Mucosa of descending colon (tissue), 3 donors: ENCODE results near the gene PTGFRN. TPM values are rescaled to one million over a fixed set of nuclear protein-coding genes. Genes with fewer than 3 reads are reported as not detected.

ENCODE experiments used
- ATAC-seq: fragments of 200-7000 bp; cut with Tn5 transposase; one replicate; pipeline ENCODE4 v1.9.1; 2020; ENCODE audit warnings: mild to moderate bottlenecking, moderate library complexity
- DNase-seq, 3 donors: peaks; one replicate each; pipeline ENCODE4 v3.0.0-alpha.2; 2020
- H3K36me3 ChIP-seq: fragments of 200-600 bp; one replicate; pipeline ENCODE4 v1.8.0; 2021; ENCODE audit warnings: low read depth, mild to moderate bottlenecking
- H3K4me1 ChIP-seq: fragments of 200-600 bp; one replicate; pipeline ENCODE4 v1.8.0; 2021; ENCODE audit warnings: low read depth, mild to moderate bottlenecking
- H3K4me3 ChIP-seq: fragments of 200-600 bp; one replicate; pipeline ENCODE4 v1.8.0; 2021; ENCODE audit warnings: mild to moderate bottlenecking
- H3K9me3 ChIP-seq: fragments of 200-600 bp; one replicate; pipeline ENCODE4 v1.8.0; 2021; ENCODE audit warnings: mild to moderate bottlenecking
- CTCF ChIP-seq: fragments of 200-600 bp; IDR thresholded peaks from one replicate; pipeline ENCODE4 v1.8.0; 2022; ENCODE audit warnings: antibody characterized with exemption, mild to moderate bottlenecking
- intact Hi-C, 2 donors: fragments of 100-400 bp; cut with DNase I in 1 of 2; cut with micrococcal nuclease in 1 of 2; formaldehyde crosslinking; loops; one replicate each; pipeline versions ENCODE4 v1.11.0 to v1.11.1; 2022; cut with DNase I, micrococcal nuclease
- total RNA-seq, 3 donors: library from RNA; stranded (reverse); fragmentation: NEBNext Ultra II Directional in 2 of 3; extraction: Animal tissue kit (Norgen Biotek cat#: 25700) in 2 of 3; gene quantifications; one replicate each; pipeline versions ENCODE4 v1.2.1 to v1.2.4, GENCODE V29; 2021 to 2023
- donor health status: DM: no; HTN: no; CAD: no; lungs with moderate emphysema.
- donor health status: DM: no; HTN: no; CAD: no.
- donor health status: DM: no; HTN: yes; CAD: no.

PTGFRN gene
- total RNA-seq, 3 donors from 2014 or later = 74.4 to 185 (median 84.4) TPM

GRCh38 chr1:117033772-117034171 is 124.1 kb downstream of the PTGFRN start:
- no peak overlapping the region for H3K4me3 ChIP-seq
- intact Hi-C loops = no loop called here
- H3K4me1 ChIP-seq = no peaks in the 10 kb centered on the region
- no peaks in the 10 kb centered on the region for H3K9me3 ChIP-seq
- no peaks in the 10 kb centered on the region for H3K36me3 ChIP-seq
- DNase-seq (no peak), ATAC-seq (no peak)
- no peak for TF ChIP-seq CTCF

GRCh38 chr1:117034791-117035290 is 125.1 kb downstream of the PTGFRN start:
- H3K4me3 ChIP-seq = no peak overlapping the region
- ATAC-seq (no peak), DNase-seq (no peak)
- no peaks in the 10 kb centered on the region for H3K9me3 ChIP-seq
- H3K4me1 ChIP-seq = no peaks in the 10 kb centered on the region
- intact Hi-C loops = no loop called here
- no peaks in the 10 kb centered on the region for H3K36me3 ChIP-seq
- no peak for TF ChIP-seq CTCF

GRCh38 chr1:117036018-117036461 is 126.3 kb downstream of the PTGFRN start:
- no peak for DNase-seq

DNA sequence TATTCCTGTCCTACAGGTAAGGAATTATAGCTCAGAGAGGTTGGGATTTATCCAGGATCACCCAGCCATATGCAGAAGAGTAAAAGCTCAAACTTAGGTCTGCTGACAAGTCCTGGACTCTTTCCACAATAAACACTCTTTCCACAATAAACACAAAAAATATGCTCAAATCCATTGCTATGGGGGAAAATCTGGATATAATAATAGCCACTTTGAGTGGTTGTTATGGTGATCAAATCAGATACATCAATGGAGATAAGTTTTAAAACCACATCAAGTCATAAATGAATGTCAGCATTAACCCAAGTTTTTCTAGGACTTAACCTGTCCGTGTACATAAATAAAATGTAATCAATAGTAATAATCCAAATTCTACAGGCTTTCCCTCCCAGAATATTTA is 128.1 kb downstream of the PTGFRN start:
- no peaks in the 10 kb centered on the region for H3K9me3 ChIP-seq

More at GRCh38 chr1:117036018-117036461, 126.3 kb downstream of the PTGFRN start:
- no peaks in the 10 kb centered on the region for H3K9me3 ChIP-seq
- intact Hi-C loops = no loop called here
- H3K4me3 ChIP-seq = no peak overlapping the region
- H3K4me1 ChIP-seq = no peaks in the 10 kb centered on the region
- TF ChIP-seq CTCF = no peak
- H3K36me3 ChIP-seq = no peaks in the 10 kb centered on the region
- no peak for ATAC-seq

GRCh38 chr1:117038236-117038635 is 128.5 kb downstream of the PTGFRN start:
- TF ChIP-seq CTCF = no peak
- ATAC-seq (no peak), DNase-seq (no peak)
- Histone ChIP-seq H3K9me3 (no peaks in the 10 kb centered on the region), H3K4me1 (no peaks in the 10 kb centered on the region), H3K4me3 (no peak overlapping the region), H3K36me3 (no peaks in the 10 kb centered on the region)
- intact Hi-C loops = no loop called here

More for the DNA sequence above, 128.1 kb downstream of the PTGFRN start:
- no peak overlapping the region for H3K4me3 ChIP-seq
- no peaks in the 10 kb centered on the region for H3K36me3 ChIP-seq
- TF ChIP-seq CTCF = no peak
- ATAC-seq (no peak), DNase-seq (no peak)
- intact Hi-C loops = no loop called here
- no peaks in the 10 kb centered on the region for H3K4me1 ChIP-seq

Other genes starting within 250 kb of the PTGFRN start
- gene IGSF3, start 242.2 kb upstream of the PTGFRN start, total RNA-seq = 10 to 100 TPM; 20.9 to 35.4 (median 27.4) TPM
- gene CD2, start 155.5 kb upstream of the PTGFRN start, total RNA-seq = 1 to 10 TPM; 4.1 to 7.7 (median 5.4) TPM
- gene CD101, start 91.8 kb downstream of the PTGFRN start, total RNA-seq = 1 to 10 TPM; 4.6 to 6.1 (median 4.7) TPM
- 10 to 100 TPM; 21.5 to 35.4 (median 30.2) TPM for gene TTF2, start 150.4 kb downstream of the PTGFRN start, total RNA-seq
- gene TRIM45, start 211.8 kb downstream of the PTGFRN start, total RNA-seq = 1 to 10 TPM; 2.0 to 2.9 (median 2.5) TPM